Embryonic facial prominence (tissue), 1 donor: Measurements from ENCODE around the gene TAB2.
"Not testable (repeated sequence)": the region's sequence is repeated elsewhere in the genome, so short reads cannot be mapped to it uniquely, and the experiment has no call there.

ENCODE experiments used
- DNase-seq: peaks from one replicate; pipeline ENCODE4 v3.0.0-alpha.2; 2016; ENCODE audit errors: extremely low spot score

Gene TAB2

GRCh38 chr6:149333266-149333620, 15.7 kb downstream of the TAB2 start:
- no peak for DNase-seq

- DNase-seq: no peak
Measured at GRCh38 chr6:149334201-149334600, 16.7 kb downstream of the TAB2 start.

GRCh38 chr6:149334682-149335160, 17.2 kb downstream of the TAB2 start:
- DNase-seq: no peak

GRCh38 chr6:149335924-149336608, 18.6 kb downstream of the TAB2 start:
- DNase-seq: no peak

- no peak for DNase-seq
Measured at GRCh38 chr6:149336609-149336928, 19.1 kb downstream of the TAB2 start.

GRCh38 chr6:149337320-149337719, 19.8 kb downstream of the TAB2 start:
- DNase-seq: no peak

GRCh38 chr6:149340200-149340599, 22.7 kb downstream of the TAB2 start:
- DNase-seq: no peak

GRCh38 chr6:149342525-149342924, 25.0 kb downstream of the TAB2 start:
- DNase-seq: no peak

- DNase-seq: no peak
Measured at GRCh38 chr6:149343501-149343900, 26.0 kb downstream of the TAB2 start.

- DNase-seq: no peak
Measured at GRCh38 chr6:149346078-149346477, 28.6 kb downstream of the TAB2 start.

- no peak for DNase-seq
Measured at GRCh38 chr6:149347067-149347466, 29.6 kb downstream of the TAB2 start.

- not testable (repeated sequence) for DNase-seq
Measured at GRCh38 chr6:149349279-149349678, 31.8 kb downstream of the TAB2 start.

GRCh38 chr6:149354009-149354408, 36.5 kb downstream of the TAB2 start:
- DNase-seq: no peak

GRCh38 chr6:149356081-149356750, 38.7 kb downstream of the TAB2 start:
- no peak for DNase-seq

GRCh38 chr6:149357726-149358538, 40.4 kb downstream of the TAB2 start:
- DNase-seq: no peak

GRCh38 chr6:149359440-149359839, 41.9 kb downstream of the TAB2 start:
- no peak for DNase-seq

GRCh38 chr6:149360536-149360935, 43.0 kb downstream of the TAB2 start:
- DNase-seq: no peak

- DNase-seq: no peak
Measured at GRCh38 chr6:149362289-149362688, 44.8 kb downstream of the TAB2 start.

GRCh38 chr6:149363154-149363553, 45.6 kb downstream of the TAB2 start:
- DNase-seq: no peak

GRCh38 chr6:149364557-149364956, 47.0 kb downstream of the TAB2 start:
- DNase-seq: no peak

- no peak for DNase-seq
Measured at GRCh38 chr6:149365197-149365596, 47.7 kb downstream of the TAB2 start.

GRCh38 chr6:149366267-149366921, 48.9 kb downstream of the TAB2 start:
- DNase-seq: no peak
